DMS79 treated with DMSO at 0.1 percent for 48 hours (cell line): ENCODE measurements around the gene PTGR1.
A peak's percentile ranks its signal among the peaks of the same experiment; 100 is the strongest.
"Not testable (repeated sequence)": the region's sequence is repeated elsewhere in the genome, so short reads cannot be mapped to it uniquely, and the experiment has no call there.

Experiments used
- DNase-seq: peaks from one replicate; lab custom pipeline; 2025; lab: John Stamatoyannopoulos, UW

PTGR1 gene

GRCh38 chr9:111599092-111599954 is at the start of gene PTGR1:
PTGR1 (minus strand) TSS chr9:111599647; CDS start chr9:111597422, 2,225 bp downstream.
- DNase-seq: peak; percentile 69

- no peak for DNase-seq
Measured at GRCh38 chr9:111649016-111649415, 49.6 kb upstream of the PTGR1 start.

- no peak for DNase-seq
Measured at GRCh38 chr9:111648066-111648465, 48.6 kb upstream of the PTGR1 start.

GRCh38 chr9:111646417-111646816 is 47.0 kb upstream of the PTGR1 start:
- no peak for DNase-seq

- DNase-seq: no peak
Measured at GRCh38 chr9:111645806-111646205, 46.4 kb upstream of the PTGR1 start.

- DNase-seq: no peak
Measured at GRCh38 chr9:111644195-111644772, 44.8 kb upstream of the PTGR1 start.

GRCh38 chr9:111637421-111637950 is 38.0 kb upstream of the PTGR1 start:
- DNase-seq: no peak

GRCh38 chr9:111634860-111635259 is 35.4 kb upstream of the PTGR1 start:
- no peak for DNase-seq

GRCh38 chr9:111633389-111633736 is 33.9 kb upstream of the PTGR1 start:
- no peak for DNase-seq

GRCh38 chr9:111632695-111633388 is 33.4 kb upstream of the PTGR1 start:
- no peak for DNase-seq

GRCh38 chr9:111632060-111632459 is 32.6 kb upstream of the PTGR1 start:
- no peak for DNase-seq

- DNase-seq: peak; percentile 97
Measured at GRCh38 chr9:111631214-111631971, 31.9 kb upstream of the PTGR1 start, which contains the start of gene DNAJC25. DNAJC25 (plus strand) TSS chr9:111631334; CDS start chr9:111631408, 74 bp downstream.

- no peak for DNase-seq
Measured at GRCh38 chr9:111630964-111631213, 31.4 kb upstream of the PTGR1 start.

GRCh38 chr9:111630182-111630963 is 30.9 kb upstream of the PTGR1 start:
- DNase-seq: peak; percentile 42

- DNase-seq: no peak
Measured at GRCh38 chr9:111628411-111628810, 29.0 kb upstream of the PTGR1 start.

GRCh38 chr9:111627260-111627963 is 28.0 kb upstream of the PTGR1 start:
- no peak for DNase-seq

GRCh38 chr9:111622626-111623025 is 23.2 kb upstream of the PTGR1 start:
- DNase-seq: no peak

- DNase-seq: no peak
Measured at GRCh38 chr9:111621895-111622480, 22.5 kb upstream of the PTGR1 start.

- not testable (repeated sequence) for DNase-seq
Measured at GRCh38 chr9:111617349-111617748, 17.9 kb upstream of the PTGR1 start.

GRCh38 chr9:111615928-111616327 is 16.5 kb upstream of the PTGR1 start:
- DNase-seq: no peak
